ENCODE measurements around the gene BCDIN3D. TPM values are rescaled to one million over a fixed set of nuclear protein-coding genes. Genes with fewer than 3 reads are reported as not detected.

BCDIN3D gene
- total RNA-seq, 3 donors from 2014 or later (not counting 1 experiment from before 2014, with no cell fraction given): 4.0 to 6.0 (median 4.4) TPM

DNA sequence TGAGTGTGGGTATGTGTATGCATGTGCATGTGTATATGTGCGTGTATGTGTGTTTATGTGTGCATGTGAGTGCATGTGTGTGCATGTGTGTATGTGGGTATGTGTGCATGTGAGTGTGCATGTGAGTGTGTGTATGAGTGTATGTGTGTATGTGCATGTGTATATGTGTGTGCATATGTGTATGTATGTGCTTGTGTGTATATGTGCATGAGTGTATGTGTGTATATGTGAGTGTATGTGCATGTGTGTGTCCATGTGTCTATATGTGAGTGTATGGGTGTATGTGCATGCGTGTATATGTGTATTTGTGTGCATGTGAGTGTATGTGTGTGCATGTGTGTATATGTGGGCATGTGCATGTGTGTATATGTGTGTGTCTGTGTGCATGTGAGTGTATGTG, 35.1 kb upstream of the BCDIN3D start:
- TF ChIP-seq, protein P1, sequence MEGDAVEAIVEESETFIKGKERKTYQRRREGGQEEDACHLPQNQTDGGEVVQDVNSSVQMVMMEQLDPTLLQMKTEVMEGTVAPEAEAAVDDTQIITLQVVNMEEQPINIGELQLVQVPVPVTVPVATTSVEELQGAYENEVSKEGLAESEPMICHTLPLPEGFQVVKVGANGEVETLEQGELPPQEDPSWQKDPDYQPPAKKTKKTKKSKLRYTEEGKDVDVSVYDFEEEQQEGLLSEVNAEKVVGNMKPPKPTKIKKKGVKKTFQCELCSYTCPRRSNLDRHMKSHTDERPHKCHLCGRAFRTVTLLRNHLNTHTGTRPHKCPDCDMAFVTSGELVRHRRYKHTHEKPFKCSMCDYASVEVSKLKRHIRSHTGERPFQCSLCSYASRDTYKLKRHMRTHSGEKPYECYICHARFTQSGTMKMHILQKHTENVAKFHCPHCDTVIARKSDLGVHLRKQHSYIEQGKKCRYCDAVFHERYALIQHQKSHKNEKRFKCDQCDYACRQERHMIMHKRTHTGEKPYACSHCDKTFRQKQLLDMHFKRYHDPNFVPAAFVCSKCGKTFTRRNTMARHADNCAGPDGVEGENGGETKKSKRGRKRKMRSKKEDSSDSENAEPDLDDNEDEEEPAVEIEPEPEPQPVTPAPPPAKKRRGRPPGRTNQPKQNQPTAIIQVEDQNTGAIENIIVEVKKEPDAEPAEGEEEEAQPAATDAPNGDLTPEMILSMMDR (IDR thresholded peaks at IDR 0.05): no peak
- ATAC-seq: no peak
- no CpG with 5 or more reads among the region's 2 CpGs for WGBS (ENCODE audit: insufficient coverage)

DNA sequence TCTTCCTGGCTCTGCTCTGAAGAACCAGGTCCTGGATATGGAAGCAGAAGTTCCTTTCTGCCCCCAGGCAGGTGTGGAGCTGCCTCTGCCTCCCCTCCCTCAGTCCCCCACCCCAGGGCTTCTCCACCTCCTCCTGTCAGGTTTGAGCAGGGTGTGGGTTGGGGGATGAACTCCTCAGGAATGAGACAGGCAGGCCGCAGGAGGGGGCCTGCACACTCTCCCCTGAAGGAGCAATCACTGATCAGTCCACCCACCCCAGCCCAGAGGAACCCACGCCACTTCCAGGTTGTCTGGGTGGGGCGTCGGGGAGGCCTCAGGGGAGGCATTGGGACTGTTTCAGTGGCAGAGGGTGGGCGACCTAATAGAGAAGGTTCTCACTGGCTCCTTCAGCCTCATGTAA, 34.2 kb upstream of the BCDIN3D start:
- no peak overlapping the region for H3K4me3 ChIP-seq (ENCODE audit: low read length)
- intact Hi-C loops (cut with micrococcal nuclease): no loop called here
- no peaks in the 10 kb centered on the region for H3K36me3 ChIP-seq (ENCODE audit: control insufficient read depth, insufficient read depth, low read length)
- no peaks in the 10 kb centered on the region for H3K9me3 ChIP-seq (ENCODE audit: control insufficient read depth, insufficient read depth, low read length)
- peaks cover 0 to 4% of the 10 kb centered on the region in 2 donors for H3K27me3 Mint-ChIP-seq (ENCODE audit: low read depth in 2 of 2)
- 80% methylated on average over 4 of the region's 5 CpGs for WGBS (ENCODE audit: insufficient coverage)
- peaks cover 0 to 11% of the 10 kb centered on the region in 2 donors for H3K4me1 Mint-ChIP-seq
- no peaks in the 10 kb centered on the region for H3K36me3 Mint-ChIP-seq
- H3K9me3 Mint-ChIP-seq: peaks cover 4 to 20% of the 10 kb centered on the region in 2 donors
- no peaks in the 10 kb centered on the region for H3K4me1 ChIP-seq (ENCODE audit: control insufficient read depth, insufficient read depth, low read length)
- no peak overlapping the region for H3K4me3 Mint-ChIP-seq
- DNase-seq: no peak
- ATAC-seq: no peak
- no peaks in the 10 kb centered on the region for H3K27me3 ChIP-seq (ENCODE audit: control insufficient read depth, insufficient read depth, low read length)
- no peak overlapping the region for H3K27ac ChIP-seq (ENCODE audit: low read length)
- TF ChIP-seq, protein P1 (IDR thresholded peaks at IDR 0.05): no peak
- H3K27ac Mint-ChIP-seq: no peak overlapping the region

More for the DNA sequence above, 35.1 kb upstream of the BCDIN3D start:
- Histone ChIP-seq H3K36me3 (ENCODE audit: control insufficient read depth, insufficient read depth, low read length) (no peaks in the 10 kb centered on the region), H3K9me3 (ENCODE audit: control insufficient read depth, insufficient read depth, low read length) (no peaks in the 10 kb centered on the region), H3K4me3 (ENCODE audit: low read length) (no peak overlapping the region), H3K27me3 (ENCODE audit: control insufficient read depth, insufficient read depth, low read length) (no peaks in the 10 kb centered on the region), H3K4me1 (ENCODE audit: control insufficient read depth, insufficient read depth, low read length) (no peaks in the 10 kb centered on the region), H3K27ac (ENCODE audit: low read length) (no peak overlapping the region)
- Mint-ChIP-seq H3K36me3 (no peaks in the 10 kb centered on the region), H3K9me3 (peaks cover 4 to 20% of the 10 kb centered on the region in 2 donors), H3K4me1 (peaks cover 0 to 11% of the 10 kb centered on the region in 2 donors), H3K4me3 (no peak overlapping the region), H3K27ac (no peak overlapping the region), H3K27me3 (ENCODE audit: low read depth in 2 of 2) (peaks cover 0 to 5% of the 10 kb centered on the region in 2 donors)
- intact Hi-C loops (cut with micrococcal nuclease): no loop called here
- no peak for DNase-seq

DNA sequence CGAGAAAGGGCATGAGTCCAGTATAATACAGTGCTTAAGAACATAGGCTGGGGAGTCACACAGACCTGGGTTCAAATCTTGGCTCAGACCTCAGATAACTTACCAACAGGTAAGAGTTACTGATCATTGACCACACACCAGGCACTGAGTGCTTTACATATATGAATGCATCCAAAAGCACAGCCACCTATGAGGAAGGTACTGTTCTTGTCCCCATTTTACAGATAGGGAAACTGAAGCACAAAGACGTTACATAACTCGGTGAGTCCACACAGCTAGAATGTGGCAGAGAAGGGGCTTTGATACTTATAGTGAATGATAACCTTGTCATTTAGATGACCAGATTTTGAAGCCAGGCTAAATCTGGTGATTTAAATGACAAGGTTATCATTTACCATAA, 33.2 kb upstream of the BCDIN3D start:
- no peak for DNase-seq
- peaks cover 4 to 20% of the 10 kb centered on the region in 2 donors for H3K9me3 Mint-ChIP-seq
- TF ChIP-seq, protein P1 (IDR thresholded peaks at IDR 0.05): no peak
- intact Hi-C loops (cut with micrococcal nuclease): no loop called here
- no peak overlapping the region for H3K27ac ChIP-seq (ENCODE audit: low read length)
- H3K4me3 Mint-ChIP-seq: no peak overlapping the region
- ATAC-seq: no peak
- H3K4me1 ChIP-seq (ENCODE audit: control insufficient read depth, insufficient read depth, low read length): no peaks in the 10 kb centered on the region
- peaks cover 0 to 11% of the 10 kb centered on the region in 2 donors for H3K4me1 Mint-ChIP-seq
- H3K27me3 ChIP-seq (ENCODE audit: control insufficient read depth, insufficient read depth, low read length): no peaks in the 10 kb centered on the region
- no peak overlapping the region for H3K27ac Mint-ChIP-seq
- no peaks in the 10 kb centered on the region for H3K9me3 ChIP-seq (ENCODE audit: control insufficient read depth, insufficient read depth, low read length)
- no peaks in the 10 kb centered on the region for H3K36me3 ChIP-seq (ENCODE audit: control insufficient read depth, insufficient read depth, low read length)
- H3K36me3 Mint-ChIP-seq: no peaks in the 10 kb centered on the region
- H3K4me3 ChIP-seq (ENCODE audit: low read length): no peak overlapping the region
- WGBS (ENCODE audit: insufficient coverage): 99% methylated on average over 3 of the region's 3 CpGs
- H3K27me3 Mint-ChIP-seq (ENCODE audit: low read depth in 2 of 2): peaks cover 0 to 4% of the 10 kb centered on the region in 2 donors

GRCh38 chr12:49875115-49875720, 32.3 kb upstream of the BCDIN3D start:
- H3K27ac Mint-ChIP-seq: no peak overlapping the region

More at GRCh38 chr12:49875115-49875720, 32.3 kb upstream of the BCDIN3D start:
- Mint-ChIP-seq H3K4me1 (peaks cover 0 to 11% of the 10 kb centered on the region in 2 donors), H3K4me3 (no peak overlapping the region), H3K36me3 (no peaks in the 10 kb centered on the region), H3K9me3 (peaks cover 4 to 20% of the 10 kb centered on the region in 2 donors), H3K27me3 (ENCODE audit: low read depth in 2 of 2) (peaks cover 0 to 4% of the 10 kb centered on the region in 2 donors)
- H3K27me3 ChIP-seq (ENCODE audit: control insufficient read depth, insufficient read depth, low read length): no peaks in the 10 kb centered on the region
- no peak overlapping the region for H3K27ac ChIP-seq (ENCODE audit: low read length)
- H3K4me3 ChIP-seq (ENCODE audit: low read length): no peak overlapping the region
- DNase-seq (no peak), ATAC-seq (no peak)
- TF ChIP-seq, protein P1 (IDR thresholded peaks at IDR 0.05): no peak
- H3K36me3 ChIP-seq (ENCODE audit: control insufficient read depth, insufficient read depth, low read length): no peaks in the 10 kb centered on the region
- no peaks in the 10 kb centered on the region for H3K9me3 ChIP-seq (ENCODE audit: control insufficient read depth, insufficient read depth, low read length)
- 94% methylated on average over 8 of the region's 9 CpGs for WGBS (ENCODE audit: insufficient coverage)
- intact Hi-C loops (cut with micrococcal nuclease): no loop called here
- no peaks in the 10 kb centered on the region for H3K4me1 ChIP-seq (ENCODE audit: control insufficient read depth, insufficient read depth, low read length)
